Mesendoderm (in vitro differentiated cells): ENCODE measurements around the gene ADGRD1.
A peak's percentile ranks its signal among the peaks of the same experiment; 100 is the strongest.

Source experiments
- DNase-seq: peaks from one replicate; pipeline ENCODE4 v3.0.0; 2013
- H2AK5ac ChIP-seq: 2 replicates; pipeline ENCODE4 v1.6.1; 2013; ENCODE audit warnings: low read length, inconsistent platforms
- H2BK120ac ChIP-seq: 2 replicates; pipeline ENCODE4 v1.6.1; 2013; ENCODE audit warnings: low read depth, mild to moderate bottlenecking, low read length, moderate library complexity, mixed read lengths
- H2BK15ac ChIP-seq: replicated peaks from 2 replicates; pipeline ENCODE4 v1.6.1; 2013; ENCODE audit warnings: low read depth, mild to moderate bottlenecking, moderate library complexity
- H2BK5ac ChIP-seq: 2 replicates; pipeline ENCODE4 v1.6.1; 2013; ENCODE audit warnings: low read length, inconsistent platforms
- H3K18ac ChIP-seq: 2 replicates; pipeline ENCODE4 v1.6.1; 2013; ENCODE audit warnings: mild to moderate bottlenecking, low read length, mixed read lengths
- H3K23ac ChIP-seq: one replicate; pipeline ENCODE4 v1.6.1; 2013; ENCODE audit warnings: low read length
- H3K27ac ChIP-seq: 2 replicates; pipeline ENCODE4 v1.5.1; 2013; ENCODE audit warnings: low read depth, mild to moderate bottlenecking, inconsistent platforms, low read length, moderate library complexity
- H3K27me3 ChIP-seq: 2 replicates; pipeline ENCODE4 v1.6.1; 2013; ENCODE audit warnings: low read length, control low read depth, mild to moderate bottlenecking, inconsistent platforms; ENCODE audit not compliant: insufficient read depth, poor library complexity
- H3K36me3 ChIP-seq: 2 replicates; pipeline ENCODE4 v1.6.1; 2013; ENCODE audit warnings: low read length, inconsistent platforms; ENCODE audit not compliant: control insufficient read depth, insufficient read depth
- H3K4ac ChIP-seq: one replicate; pipeline ENCODE4 v1.6.1; 2013; ENCODE audit warnings: low read depth, mild to moderate bottlenecking, low read length, moderate library complexity
- H3K4me1 ChIP-seq: 2 replicates; pipeline ENCODE4 v1.6.1; 2013; ENCODE audit warnings: low read depth, low read length, inconsistent platforms; ENCODE audit not compliant: control insufficient read depth
- H3K4me2 ChIP-seq: 2 replicates; pipeline ENCODE4 v1.6.1; 2013; ENCODE audit warnings: low read length
- H3K4me3 ChIP-seq: 2 replicates; pipeline ENCODE4 v1.5.1; 2013; ENCODE audit warnings: mild to moderate bottlenecking, low read length
- H3K56ac ChIP-seq: one replicate; pipeline ENCODE4 v1.6.1; 2013; ENCODE audit warnings: low read length
- H3K79me1 ChIP-seq: 2 replicates; pipeline ENCODE4 v1.6.1; 2013; ENCODE audit warnings: low read length, inconsistent platforms
- H3K79me2 ChIP-seq: 2 replicates; pipeline ENCODE4 v1.6.1; 2013; ENCODE audit warnings: mild to moderate bottlenecking, low read length; ENCODE audit not compliant: control insufficient read depth, insufficient read depth
- H3K9ac ChIP-seq: 2 replicates; pipeline ENCODE4 v1.6.1; 2013; ENCODE audit warnings: low read length, inconsistent platforms
- H4K5ac ChIP-seq: one replicate; pipeline ENCODE4 v1.6.1; 2013; ENCODE audit warnings: low read length
- H4K8ac ChIP-seq: one replicate; pipeline ENCODE4 v1.6.1; 2013; ENCODE audit warnings: low read depth, mild to moderate bottlenecking, control low read depth, low read length, moderate library complexity
- WGBS: extraction: QIAGEN DNeasy Blood & Tissue Kit; methylation state at CpG from one replicate; pipeline ENCODE4 v1.1.7; 2013; ENCODE audit warnings: low lambda C conversion rate, missing lambda C conversion rate; ENCODE audit not compliant: insufficient coverage; ENCODE audit errors: extremely low coverage; 5-methylcytosine and 5-hydroxymethylcytosine counted together

The ADGRD1 gene

GRCh38 chr12:131102493-131102931 is 148.8 kb downstream of the ADGRD1 start:
- Histone ChIP-seq H3K4me1 (no peaks in the 10 kb centered on the region), H3K4me3 (no peak overlapping the region)

DNA sequence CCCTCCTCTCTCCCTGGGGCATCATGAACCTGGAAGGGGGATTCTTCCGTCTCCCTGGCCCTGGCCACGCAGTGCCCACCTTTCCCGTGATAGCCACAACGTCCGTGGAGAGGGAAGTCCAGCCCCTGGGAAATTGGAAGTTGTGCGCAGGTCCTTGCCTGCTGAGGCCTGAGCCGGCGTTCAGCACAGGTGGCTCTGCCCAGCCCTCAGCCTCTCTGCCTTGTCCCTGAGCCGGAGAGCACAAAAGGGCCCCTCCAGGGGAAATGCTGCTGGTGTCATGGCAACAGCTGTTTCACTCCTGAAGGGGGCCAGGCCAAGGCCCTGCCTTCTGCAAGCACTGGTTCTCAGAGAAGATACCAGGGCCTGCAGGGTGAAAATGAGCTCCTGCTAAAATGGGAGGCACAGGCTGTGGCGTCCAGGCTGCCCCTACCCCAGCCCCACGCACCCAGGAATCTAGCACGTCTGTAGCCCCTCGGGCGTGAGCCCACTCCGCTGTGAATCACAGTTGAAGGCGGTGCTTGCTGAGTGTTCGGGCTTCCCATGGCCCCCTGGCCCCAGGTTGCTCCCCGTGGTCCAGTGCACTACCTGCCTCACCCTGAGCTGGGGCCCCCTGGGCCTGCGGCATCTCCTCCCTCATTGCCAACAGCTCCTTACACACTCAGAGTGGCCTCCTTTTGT is 149.4 kb downstream of the ADGRD1 start:
- DNase-seq, result peak; percentile 25
- Histone ChIP-seq H3K9ac (no peak overlapping the region), H3K36me3 (no peaks in the 10 kb centered on the region), H4K8ac (no peak overlapping the region), H2AK5ac (no peak overlapping the region), H3K27ac (no peak overlapping the region), H3K18ac (no peak overlapping the region), H3K4me2 (no peak overlapping the region), H3K27me3 (no peaks in the 10 kb centered on the region), H3K4me3 (no peak overlapping the region), H3K79me1 (no peaks in the 10 kb centered on the region), H4K5ac (no peak overlapping the region), H3K4ac (no peak overlapping the region), H3K23ac (no peak overlapping the region), H3K4me1 (no peaks in the 10 kb centered on the region), H2BK5ac (no peak overlapping the region), H3K56ac (no peak overlapping the region), H3K79me2 (no peaks in the 10 kb centered on the region), H2BK15ac (no peak overlapping the region), H2BK120ac (no peak overlapping the region)
- no CpG with 5 or more reads among the region's 19 CpGs for WGBS

More at GRCh38 chr12:131102493-131102931, 148.8 kb downstream of the ADGRD1 start:
- H3K4ac ChIP-seq, result no peak overlapping the region
- no peaks in the 10 kb centered on the region for H3K36me3 ChIP-seq
- H2BK15ac ChIP-seq, result no peak overlapping the region
- no peak overlapping the region for H3K23ac ChIP-seq
- H3K79me2 ChIP-seq, result no peaks in the 10 kb centered on the region
- H2BK120ac ChIP-seq, result no peak overlapping the region
- H3K27me3 ChIP-seq, result no peaks in the 10 kb centered on the region
- H3K56ac ChIP-seq, result no peak overlapping the region
- no peak overlapping the region for H3K9ac ChIP-seq
- no peak overlapping the region for H4K8ac ChIP-seq
- H3K27ac ChIP-seq, result no peak overlapping the region
- no peak overlapping the region for H3K18ac ChIP-seq
- no peak overlapping the region for H2AK5ac ChIP-seq
- H3K4me2 ChIP-seq, result no peak overlapping the region
- H4K5ac ChIP-seq, result no peak overlapping the region
- DNase-seq, result no peak
- H3K79me1 ChIP-seq, result no peaks in the 10 kb centered on the region
- WGBS, result no CpG with 5 or more reads among the region's 10 CpGs
- H2BK5ac ChIP-seq, result no peak overlapping the region

- H2BK5ac ChIP-seq, result no peak overlapping the region
- no peaks in the 10 kb centered on the region for H3K27me3 ChIP-seq
- H3K4me2 ChIP-seq, result no peak overlapping the region
- no peak overlapping the region for H2BK120ac ChIP-seq
- no peak overlapping the region for H3K9ac ChIP-seq
- H3K79me2 ChIP-seq, result no peaks in the 10 kb centered on the region
- H3K56ac ChIP-seq, result no peak overlapping the region
- DNase-seq, result no peak
- H3K4me3 ChIP-seq, result no peak overlapping the region
- no peak overlapping the region for H3K4ac ChIP-seq
- no peak overlapping the region for H2AK5ac ChIP-seq
- H4K8ac ChIP-seq, result no peak overlapping the region
- H3K36me3 ChIP-seq, result no peaks in the 10 kb centered on the region
- H4K5ac ChIP-seq, result no peak overlapping the region
- no peak overlapping the region for H2BK15ac ChIP-seq
- no peaks in the 10 kb centered on the region for H3K4me1 ChIP-seq
- H3K27ac ChIP-seq, result no peak overlapping the region
- H3K23ac ChIP-seq, result no peak overlapping the region
- no peaks in the 10 kb centered on the region for H3K79me1 ChIP-seq
- WGBS, result no CpG with 5 or more reads among the region's 35 CpGs
- H3K18ac ChIP-seq, result no peak overlapping the region
Measured at GRCh38 chr12:131103669-131104462, 150.2 kb downstream of the ADGRD1 start.

DNA sequence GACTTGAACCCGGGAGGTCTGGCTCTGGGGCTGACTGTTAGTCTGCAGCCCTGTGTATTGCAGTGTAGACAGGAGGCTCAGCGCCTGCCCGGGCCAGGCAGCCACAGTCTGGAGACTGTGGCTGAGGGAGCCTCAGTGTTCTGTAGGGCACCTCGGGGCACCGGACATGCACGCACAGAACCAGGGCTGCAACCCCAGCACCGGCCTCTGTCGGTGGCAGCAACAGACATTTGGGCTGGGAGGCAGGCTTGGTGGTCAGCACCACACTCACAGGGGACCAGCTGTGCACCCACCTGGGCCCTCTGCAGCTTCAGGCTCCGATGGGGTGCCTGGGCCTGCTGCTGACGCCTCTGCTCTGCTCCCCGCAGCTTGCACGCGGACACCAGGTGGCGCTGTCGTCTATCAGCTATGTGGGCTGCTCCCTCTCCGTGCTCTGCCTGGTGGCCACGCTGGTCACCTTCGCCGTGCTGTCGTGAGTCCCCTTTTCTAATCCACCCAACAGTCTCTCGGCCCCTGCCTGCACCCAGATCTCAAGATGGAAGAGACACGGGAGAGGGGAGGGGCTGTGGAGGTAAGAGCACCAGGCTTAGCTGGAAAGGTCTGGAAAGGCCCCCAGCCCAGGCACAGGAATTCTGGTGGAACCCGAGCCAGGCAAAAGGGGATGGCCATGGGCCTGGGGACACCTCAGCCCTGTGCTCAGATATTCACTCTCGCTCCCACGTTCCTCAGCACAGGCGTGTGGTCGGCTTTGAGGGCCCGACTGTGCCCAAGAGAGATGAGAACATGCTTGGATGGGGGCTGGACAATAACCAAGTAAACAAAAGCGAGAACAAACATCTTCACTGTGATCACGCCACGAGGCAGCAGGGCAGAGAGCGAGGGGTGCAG is 151.0 kb downstream of the ADGRD1 start:
- Histone ChIP-seq H3K27ac (no peak overlapping the region), H3K27me3 (no peaks in the 10 kb centered on the region), H3K36me3 (no peaks in the 10 kb centered on the region), H3K79me2 (no peaks in the 10 kb centered on the region), H3K4me3 (no peak overlapping the region), H2AK5ac (no peak overlapping the region), H3K9ac (no peak overlapping the region), H2BK15ac (no peak overlapping the region), H3K4me1 (no peaks in the 10 kb centered on the region), H3K4me2 (no peak overlapping the region), H3K79me1 (no peaks in the 10 kb centered on the region), H3K4ac (no peak overlapping the region), H2BK5ac (no peak overlapping the region), H3K18ac (no peak overlapping the region), H3K23ac (no peak overlapping the region), H4K8ac (no peak overlapping the region), H4K5ac (no peak overlapping the region), H2BK120ac (no peak overlapping the region), H3K56ac (peak overlapping the region; percentile 59)
- peak; percentile 81 for DNase-seq
- WGBS, result no CpG with 5 or more reads among the region's 32 CpGs

- Histone ChIP-seq H4K5ac (no peak overlapping the region), H2BK5ac (no peak overlapping the region), H3K36me3 (no peaks in the 10 kb centered on the region), H2AK5ac (no peak overlapping the region), H2BK120ac (no peak overlapping the region), H2BK15ac (no peak overlapping the region), H3K56ac (no peak overlapping the region), H3K79me1 (no peaks in the 10 kb centered on the region), H3K4me2 (no peak overlapping the region), H3K79me2 (no peaks in the 10 kb centered on the region), H3K9ac (no peak overlapping the region), H3K4ac (no peak overlapping the region), H3K27me3 (no peaks in the 10 kb centered on the region), H3K18ac (no peak overlapping the region), H3K23ac (no peak overlapping the region), H3K27ac (no peak overlapping the region), H3K4me1 (no peaks in the 10 kb centered on the region), H4K8ac (no peak overlapping the region), H3K4me3 (no peak overlapping the region)
- no peak for DNase-seq
- WGBS, result no CpG with 5 or more reads among the region's 7 CpGs
Measured at GRCh38 chr12:131105351-131105735, 151.6 kb downstream of the ADGRD1 start.
